ENCODE results near the gene CLEC3B. TPM values are rescaled to one million over a fixed set of nuclear protein-coding genes. Genes with fewer than 3 reads are reported as not detected.
"Not testable (repeated sequence)": the region's sequence is repeated elsewhere in the genome, so short reads cannot be mapped to it uniquely, and the experiment has no call there.

The CLEC3B gene, protein sequence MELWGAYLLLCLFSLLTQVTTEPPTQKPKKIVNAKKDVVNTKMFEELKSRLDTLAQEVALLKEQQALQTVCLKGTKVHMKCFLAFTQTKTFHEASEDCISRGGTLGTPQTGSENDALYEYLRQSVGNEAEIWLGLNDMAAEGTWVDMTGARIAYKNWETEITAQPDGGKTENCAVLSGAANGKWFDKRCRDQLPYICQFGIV
- not detected in 2 replicates for total RNA-seq

DNA sequence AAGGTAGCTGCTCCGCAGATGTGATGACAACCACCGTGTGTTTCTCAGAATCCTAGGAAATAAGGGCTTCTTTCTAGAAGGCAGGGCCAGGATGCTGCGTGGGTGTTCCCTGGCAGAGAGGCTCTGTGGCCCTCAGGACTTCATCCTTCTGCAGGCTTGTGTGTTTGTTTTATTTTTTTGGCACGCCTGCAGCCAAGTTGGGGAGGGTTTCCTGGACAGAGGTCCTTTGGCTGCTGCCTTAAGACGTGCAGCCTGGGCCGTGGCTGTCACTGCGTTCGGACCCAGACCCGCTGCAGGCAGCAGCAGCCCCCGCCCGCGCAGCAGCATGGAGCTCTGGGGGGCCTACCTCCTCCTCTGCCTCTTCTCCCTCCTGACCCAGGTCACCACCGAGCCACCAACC, at the start of gene CLEC3B:
TSS of gene CLEC3B (plus strand) at position 266 of the 400 bp plus-strand sequence. CDS start at position 326, 60 bp downstream.
- H3K4me3 ChIP-seq (ENCODE audit: low read depth, low read length) = no peak within 1 kb of the TSS
- no peaks in the 10 kb centered on the region for H3K36me3 ChIP-seq (ENCODE audit: control insufficient read depth, insufficient read depth, low read length)
- peaks cover 2% of the 10 kb centered on the region for H3K27me3 ChIP-seq (ENCODE audit: control insufficient read depth, insufficient read depth, low read length)
- DNase-seq (ENCODE audit: low read depth) = no peak
- TF ChIP-seq, protein P1, sequence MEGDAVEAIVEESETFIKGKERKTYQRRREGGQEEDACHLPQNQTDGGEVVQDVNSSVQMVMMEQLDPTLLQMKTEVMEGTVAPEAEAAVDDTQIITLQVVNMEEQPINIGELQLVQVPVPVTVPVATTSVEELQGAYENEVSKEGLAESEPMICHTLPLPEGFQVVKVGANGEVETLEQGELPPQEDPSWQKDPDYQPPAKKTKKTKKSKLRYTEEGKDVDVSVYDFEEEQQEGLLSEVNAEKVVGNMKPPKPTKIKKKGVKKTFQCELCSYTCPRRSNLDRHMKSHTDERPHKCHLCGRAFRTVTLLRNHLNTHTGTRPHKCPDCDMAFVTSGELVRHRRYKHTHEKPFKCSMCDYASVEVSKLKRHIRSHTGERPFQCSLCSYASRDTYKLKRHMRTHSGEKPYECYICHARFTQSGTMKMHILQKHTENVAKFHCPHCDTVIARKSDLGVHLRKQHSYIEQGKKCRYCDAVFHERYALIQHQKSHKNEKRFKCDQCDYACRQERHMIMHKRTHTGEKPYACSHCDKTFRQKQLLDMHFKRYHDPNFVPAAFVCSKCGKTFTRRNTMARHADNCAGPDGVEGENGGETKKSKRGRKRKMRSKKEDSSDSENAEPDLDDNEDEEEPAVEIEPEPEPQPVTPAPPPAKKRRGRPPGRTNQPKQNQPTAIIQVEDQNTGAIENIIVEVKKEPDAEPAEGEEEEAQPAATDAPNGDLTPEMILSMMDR (IDR thresholded peaks at IDR 0.05; ENCODE audit: insufficient read depth, low read length, poor library complexity, severe bottlenecking) = no peak

DNA sequence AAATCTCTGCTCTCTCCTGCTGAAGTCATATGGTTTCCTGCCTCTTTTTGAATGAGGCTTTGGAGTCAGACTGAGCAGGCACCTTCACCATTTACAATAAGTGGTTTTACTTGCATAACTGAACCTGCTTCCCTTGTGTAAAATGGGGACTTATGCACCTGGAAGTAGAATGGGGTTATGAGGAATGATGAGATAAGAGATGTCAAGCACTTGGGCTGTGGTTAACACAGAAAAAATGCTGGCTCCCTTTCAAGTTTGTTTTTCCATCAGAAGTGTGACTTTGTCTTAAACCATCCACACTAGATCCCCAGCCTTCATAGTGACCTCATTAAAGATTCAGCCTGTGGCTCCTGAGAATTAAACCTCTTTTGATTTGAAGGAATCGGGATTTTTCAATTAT, 44.9 kb upstream of the CLEC3B start:
- TF ChIP-seq, protein P1 (IDR thresholded peaks at IDR 0.05; ENCODE audit: insufficient read depth, low read length, poor library complexity, severe bottlenecking) = no peak
- H3K27me3 ChIP-seq (ENCODE audit: control insufficient read depth, insufficient read depth, low read length) = no peaks in the 10 kb centered on the region
- no peak overlapping the region for H3K4me3 ChIP-seq (ENCODE audit: low read depth, low read length)
- H3K36me3 ChIP-seq (ENCODE audit: control insufficient read depth, insufficient read depth, low read length) = no peaks in the 10 kb centered on the region
- DNase-seq (ENCODE audit: low read depth) = no peak

DNA sequence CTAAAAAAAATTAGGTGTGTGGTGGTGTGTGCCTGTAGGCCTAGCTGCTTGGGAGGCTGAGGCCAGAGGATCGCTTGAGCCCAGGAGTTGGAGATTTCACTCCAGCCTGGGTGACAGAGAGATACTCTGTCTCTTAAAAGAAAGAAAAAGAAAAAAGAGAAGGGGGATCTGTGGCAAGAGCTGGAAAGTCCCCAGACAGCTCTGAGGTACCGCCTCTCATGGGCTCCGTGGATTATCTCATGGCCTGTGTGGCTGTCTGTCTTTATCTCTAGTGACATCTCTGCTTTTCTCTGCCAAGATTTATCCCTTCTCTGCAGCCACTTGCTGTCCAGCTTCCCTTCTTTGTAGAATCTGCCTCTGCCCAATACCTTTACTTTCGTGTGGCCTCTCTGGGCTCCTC, 44.4 kb upstream of the CLEC3B start:
- DNase-seq (ENCODE audit: low read depth) = no peak
- Histone ChIP-seq H3K36me3 (ENCODE audit: control insufficient read depth, insufficient read depth, low read length) (no peaks in the 10 kb centered on the region), H3K4me3 (ENCODE audit: low read depth, low read length) (no peak overlapping the region), H3K27me3 (ENCODE audit: control insufficient read depth, insufficient read depth, low read length) (no peaks in the 10 kb centered on the region)
- TF ChIP-seq, protein P1 (IDR thresholded peaks at IDR 0.05; ENCODE audit: insufficient read depth, low read length, poor library complexity, severe bottlenecking) = no peak

- Histone ChIP-seq H3K4me3 (ENCODE audit: low read depth, low read length) (no peak overlapping the region), H3K27me3 (ENCODE audit: control insufficient read depth, insufficient read depth, low read length) (no peaks in the 10 kb centered on the region), H3K36me3 (ENCODE audit: control insufficient read depth, insufficient read depth, low read length) (no peaks in the 10 kb centered on the region)
- TF ChIP-seq, protein P1 (IDR thresholded peaks at IDR 0.05; ENCODE audit: insufficient read depth, low read length, poor library complexity, severe bottlenecking) = no peak
- DNase-seq (ENCODE audit: low read depth) = no peak
Observed at GRCh38 chr3:44982817-44983216, 43.3 kb upstream of the CLEC3B start.

- no peak for DNase-seq (ENCODE audit: low read depth)
- Histone ChIP-seq H3K27me3 (ENCODE audit: control insufficient read depth, insufficient read depth, low read length) (no peaks in the 10 kb centered on the region), H3K36me3 (ENCODE audit: control insufficient read depth, insufficient read depth, low read length) (no peaks in the 10 kb centered on the region), H3K4me3 (ENCODE audit: low read depth, low read length) (no peak overlapping the region)
- TF ChIP-seq, protein P1 (IDR thresholded peaks at IDR 0.05; ENCODE audit: insufficient read depth, low read length, poor library complexity, severe bottlenecking) = no peak
Observed at GRCh38 chr3:44983484-44983941, 42.6 kb upstream of the CLEC3B start.

GRCh38 chr3:44984335-44984734, 41.8 kb upstream of the CLEC3B start:
- DNase-seq (ENCODE audit: low read depth) = no peak

DNA sequence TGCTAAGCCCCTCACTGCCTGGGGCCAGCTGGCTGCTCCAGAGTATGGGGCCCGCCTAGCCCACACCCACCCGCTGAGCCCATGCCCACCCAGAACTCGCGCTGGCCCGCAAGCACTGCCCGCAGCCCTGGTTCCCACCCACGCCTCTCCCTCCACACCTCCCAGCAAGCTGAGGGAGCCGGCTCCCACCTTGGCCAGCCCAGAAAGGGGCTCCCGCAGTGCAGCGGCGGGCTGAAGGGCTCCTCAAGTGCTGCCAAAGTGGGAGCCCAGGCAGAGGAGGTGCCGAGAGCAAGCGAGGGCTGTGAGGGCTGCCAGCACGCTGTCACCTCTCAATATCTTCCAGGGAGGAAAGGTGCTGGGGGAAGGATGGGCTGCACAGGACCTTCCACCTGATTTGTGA, 39.8 kb upstream of the CLEC3B start:
- H3K4me3 ChIP-seq (ENCODE audit: low read depth, low read length); DNase-seq (ENCODE audit: low read depth); H3K27me3 ChIP-seq (ENCODE audit: control insufficient read depth, insufficient read depth, low read length); H3K36me3 ChIP-seq (ENCODE audit: control insufficient read depth, insufficient read depth, low read length): not testable (repeated sequence)

More at GRCh38 chr3:44984335-44984734, 41.8 kb upstream of the CLEC3B start:
- no peaks in the 10 kb centered on the region for H3K27me3 ChIP-seq (ENCODE audit: control insufficient read depth, insufficient read depth, low read length)
- H3K36me3 ChIP-seq (ENCODE audit: control insufficient read depth, insufficient read depth, low read length) = no peaks in the 10 kb centered on the region
- TF ChIP-seq, protein P1 (IDR thresholded peaks at IDR 0.05; ENCODE audit: insufficient read depth, low read length, poor library complexity, severe bottlenecking) = no peak
- H3K4me3 ChIP-seq (ENCODE audit: low read depth, low read length) = no peak overlapping the region

All from kidney epithelial cell (primary cell).